Amniotic epithelial cell (primary cell): ENCODE measurements around the gene CCDC170.
"Not testable (repeated sequence)": the region's sequence is repeated elsewhere in the genome, so short reads cannot be mapped to it uniquely, and the experiment has no call there.

Experiments used
- DNase-seq: peaks from one replicate; pipeline ENCODE4 v3.0.0-alpha.2; 2010; ENCODE audit warnings: low read depth

The CCDC170 gene

GRCh38 chr6:151494235-151494935 is 568 bp downstream of the CCDC170 start:
- peak; percentile 16 for DNase-seq

- DNase-seq: no peak
Observed at GRCh38 chr6:151494936-151495320, 1.1 kb downstream of the CCDC170 start.

- DNase-seq: no peak
Observed at GRCh38 chr6:151495380-151495779, 1.6 kb downstream of the CCDC170 start.

GRCh38 chr6:151497905-151498304 is 4.1 kb downstream of the CCDC170 start:
- DNase-seq: no peak

GRCh38 chr6:151498327-151498726 is 4.5 kb downstream of the CCDC170 start:
- DNase-seq: peak; percentile 45

- no peak for DNase-seq
Observed at GRCh38 chr6:151499551-151499950, 5.7 kb downstream of the CCDC170 start.

GRCh38 chr6:151501511-151502136 is 7.8 kb downstream of the CCDC170 start:
- no peak for DNase-seq

GRCh38 chr6:151502499-151502898 is 8.7 kb downstream of the CCDC170 start:
- DNase-seq: peak; percentile 37

- no peak for DNase-seq
Observed at GRCh38 chr6:151506761-151507160, 12.9 kb downstream of the CCDC170 start.

- DNase-seq: no peak
Observed at GRCh38 chr6:151509048-151509447, 15.2 kb downstream of the CCDC170 start.

GRCh38 chr6:151512481-151512880 is 18.7 kb downstream of the CCDC170 start:
- no peak for DNase-seq

GRCh38 chr6:151514000-151514730 is 20.3 kb downstream of the CCDC170 start:
- DNase-seq: no peak

GRCh38 chr6:151518992-151519391 is 25.2 kb downstream of the CCDC170 start:
- DNase-seq: not testable (repeated sequence)

- no peak for DNase-seq
Observed at GRCh38 chr6:151523034-151523433, 29.2 kb downstream of the CCDC170 start.

GRCh38 chr6:151524059-151524458 is 30.2 kb downstream of the CCDC170 start:
- no peak for DNase-seq

- DNase-seq: no peak
Observed at GRCh38 chr6:151534576-151534975, 40.8 kb downstream of the CCDC170 start.

- no peak for DNase-seq
Observed at GRCh38 chr6:151535476-151536187, 41.8 kb downstream of the CCDC170 start.

GRCh38 chr6:151536188-151536479 is 42.3 kb downstream of the CCDC170 start:
- DNase-seq: no peak

GRCh38 chr6:151537556-151537955 is 43.7 kb downstream of the CCDC170 start:
- peak; percentile 0 for DNase-seq

GRCh38 chr6:151539506-151540268 is 45.9 kb downstream of the CCDC170 start:
- no peak for DNase-seq

- DNase-seq: no peak
Observed at GRCh38 chr6:151544453-151544852, 50.6 kb downstream of the CCDC170 start.

- not testable (repeated sequence) for DNase-seq
Observed at GRCh38 chr6:151544884-151545283, 51.1 kb downstream of the CCDC170 start.
